Endothelial cell of umbilical vein (primary cell): Measurements from ENCODE around the gene GRAMD1A. TPM values are rescaled to one million over a fixed set of nuclear protein-coding genes. Genes with fewer than 3 reads are reported as not detected.

Experiments used
- BruUV-seq: library from RNA; stranded (reverse); fragments of 400-500 nt; replicated peaks from 2 replicates; lab custom pipeline; 2021; lab: Mats Ljungman, UMichigan
- CTCF ChIA-PET: fragments of 300-600, 350-600 bp; sonication (Branson Sonifier 250); formaldehyde crosslinking; loops from one replicate; lab custom pipeline; 2021; ENCODE audit warnings: antibody characterized with exemption, inconsistent platforms; lab: Charles Lee
- POLR2A ChIA-PET: fragments of 300-600, 350-600 bp; sonication (Branson Sonifier 250); formaldehyde crosslinking; loops from one replicate; lab custom pipeline; 2021; ENCODE audit warnings: antibody characterized with exemption, inconsistent platforms; lab: Charles Lee
- DNase-seq: peaks from one replicate; pipeline ENCODE4 v3.0.0-alpha.2; 2011; ENCODE audit warnings: low read depth, low spot score
- FAIRE-seq: peaks from 2 replicates; lab custom pipeline; 2011; peaks lifted over from hg19 to GRCh38; lab: Jason Lieb, UNC
- H2AFZ ChIP-seq: 2 replicates; pipeline ENCODE4 v1.6.0; 2012; ENCODE audit warnings: low read depth, low read length, control low read depth, inconsistent platforms
- H3K27ac ChIP-seq: 2 replicates; pipeline ENCODE4 v1.5.1; 2011; ENCODE audit warnings: low read depth, mild to moderate bottlenecking, control low read depth, low read length, moderate library complexity; ENCODE audit not compliant: insufficient read depth
- H3K27me3 ChIP-seq, 2 experiments: 2 replicates each; pipeline versions ENCODE4 v1.6.0 to v1.6.1; 2011; ENCODE audit warnings: low read length in 2 of 2, mixed read lengths in 1 of 2; ENCODE audit not compliant: control insufficient read depth in 2 of 2, insufficient read depth in 2 of 2
- H3K36me3 ChIP-seq, 2 experiments: 2 replicates in 1 of 2; 3 replicates in 1 of 2; pipeline ENCODE4 v1.5.1; 2011; ENCODE audit warnings: low read length in 2 of 2, mild to moderate bottlenecking in 1 of 2, moderate library complexity in 1 of 2; ENCODE audit not compliant: control insufficient read depth in 2 of 2, insufficient read depth in 2 of 2; ENCODE audit errors: extremely low read depth in 1 of 2
- H3K4me1 ChIP-seq: 3 replicates; pipeline ENCODE4 v1.5.1; 2011; ENCODE audit warnings: mild to moderate bottlenecking, low read length; ENCODE audit not compliant: control insufficient read depth, insufficient read depth; ENCODE audit errors: extremely low read depth
- H3K4me2 ChIP-seq: 2 replicates; pipeline ENCODE4 v1.6.1; 2011; ENCODE audit warnings: low read length, control low read depth, mixed read lengths; ENCODE audit not compliant: insufficient read depth
- H3K4me3 ChIP-seq, 3 experiments: fragments of 200-600 bp in 1 of 3; sonication (generic), shearing (Covaris generic) in 1 of 3; replicated peaks in 1 of 3; 2 replicates each; pipeline ENCODE4 v1.5.1; 2011 to 2016; ENCODE audit warnings: control low read depth in 3 of 3, low read length in 3 of 3, mild to moderate bottlenecking in 2 of 3, inconsistent platforms in 1 of 3, low read depth in 1 of 3, moderate library complexity in 1 of 3; ENCODE audit not compliant: insufficient read depth in 1 of 3
- H3K79me2 ChIP-seq: 2 replicates; pipeline ENCODE4 v1.6.0; 2012; ENCODE audit warnings: low read length, inconsistent platforms; ENCODE audit not compliant: control insufficient read depth, insufficient read depth
- H3K9ac ChIP-seq: replicated peaks from 2 replicates; pipeline ENCODE3; 2011; ENCODE audit warnings: low read length, control low read depth; ENCODE audit not compliant: insufficient read depth; ENCODE audit errors: extremely low read depth
- H3K9me1 ChIP-seq: replicated peaks from 3 replicates; pipeline ENCODE4 v1.6.0; 2011; ENCODE audit warnings: mild to moderate bottlenecking, low read length; ENCODE audit not compliant: control insufficient read depth, insufficient read depth; ENCODE audit errors: extremely low read depth
- H3K9me3 ChIP-seq: replicated peaks from 2 replicates; pipeline ENCODE4 v1.5.1; 2012; ENCODE audit warnings: low read length, inconsistent platforms; ENCODE audit not compliant: control insufficient read depth, insufficient read depth
- H4K20me1 ChIP-seq: replicated peaks from 2 replicates; pipeline ENCODE3; 2011; ENCODE audit warnings: mild to moderate bottlenecking, low read length; ENCODE audit not compliant: control insufficient read depth, insufficient read depth; ENCODE audit errors: extremely low read depth
- CTCF ChIP-seq, 2 donors: IDR thresholded peaks; 1 replicate in 1 of 2; 2 replicates in 1 of 2; pipeline ENCODE4 v1.5.1; 2011; ENCODE audit warnings: low read length in 2 of 2, mild to moderate bottlenecking in 2 of 2, moderate library complexity in 2 of 2, control low read depth in 1 of 2, inconsistent platforms in 1 of 2, low read depth in 1 of 2; ENCODE audit not compliant: insufficient read depth in 1 of 2; ENCODE audit errors: extremely low read depth in 1 of 2
- EZH2 ChIP-seq: IDR thresholded peaks from 2 replicates; pipeline ENCODE4 v1.6.1; 2012; ENCODE audit warnings: borderline replicate concordance, low read depth, mild to moderate bottlenecking, moderate library complexity, low read length, inconsistent platforms; ENCODE audit not compliant: severe bottlenecking
- FOS ChIP-seq: IDR thresholded peaks from 2 replicates; pipeline ENCODE4 v1.6.1; 2011; ENCODE audit warnings: mild to moderate bottlenecking, low read length, moderate library complexity, borderline replicate concordance; ENCODE audit not compliant: insufficient read depth
- GATA2 ChIP-seq: IDR thresholded peaks from 2 replicates; pipeline ENCODE4 v1.7.0; 2011; ENCODE audit warnings: low read depth, mild to moderate bottlenecking, moderate library complexity, mixed read lengths, low read length; ENCODE audit not compliant: insufficient read length, insufficient read depth
- JUN ChIP-seq: IDR thresholded peaks from 2 replicates; pipeline ENCODE4 v1.6.1; 2011; ENCODE audit warnings: borderline replicate concordance, low read depth; ENCODE audit not compliant: insufficient read length, insufficient read depth
- MYC ChIP-seq: IDR thresholded peaks from one replicate; pipeline ENCODE4 v1.6.1; 2011; ENCODE audit warnings: mild to moderate bottlenecking, low read depth, low read length
- POLR2A ChIP-seq: IDR thresholded peaks from 2 replicates; pipeline ENCODE4 v1.6.1; 2012; ENCODE audit warnings: low read depth, mild to moderate bottlenecking, control low read depth, low read length
- POLR2AphosphoS5 ChIP-seq: IDR thresholded peaks from 2 replicates; pipeline ENCODE4 v1.6.1; 2012; ENCODE audit warnings: low read depth, mild to moderate bottlenecking, control low read depth, low read length, moderate library complexity; ENCODE audit not compliant: insufficient read depth
- dilution Hi-C: fragments of 300-500 bp; cut with MboI; formaldehyde crosslinking; loops from one replicate; pipeline ENCODE4 v1.15.0; 2019; ENCODE audit warnings: low sequenced_read_pairs; ENCODE audit not compliant: extremely low pct_ligation_motif_present
- intact Hi-C: fragments of 100-400 bp; cut with micrococcal nuclease; formaldehyde crosslinking; loops from one replicate; pipeline ENCODE4 v1.10.0; 2022
- polyA plus RNA-seq, 4 experiments: library from polyadenylated mRNA; depleted of rRNA in 3 of 4; stranded (reverse) in 3 of 4; unstranded in 1 of 4; fragments of >200 nt; gene quantifications; 2 replicates each; pipeline versions ENCODE4 v1.2.1 to v1.2.3, GENCODE V29; 2011 to 2012; ENCODE audit warnings: missing spikeins in 1 of 4
- total RNA-seq: library from RNA; stranded (reverse); gene quantifications from 2 replicates; pipeline ENCODE4 v1.2.3, GENCODE V29; 2021
- TF ChIP-seq, protein P1 (sequence below): IDR thresholded peaks from 2 replicates; pipeline ENCODE4 v1.6.1; 2011; ENCODE audit not compliant: insufficient read depth, insufficient read length

Gene GRAMD1A
- total and polyA plus RNA-seq, 2 donors (not counting 3 experiments of a cell fraction or from before 2014, with no cell fraction given) = 127 to 130 TPM

DNA sequence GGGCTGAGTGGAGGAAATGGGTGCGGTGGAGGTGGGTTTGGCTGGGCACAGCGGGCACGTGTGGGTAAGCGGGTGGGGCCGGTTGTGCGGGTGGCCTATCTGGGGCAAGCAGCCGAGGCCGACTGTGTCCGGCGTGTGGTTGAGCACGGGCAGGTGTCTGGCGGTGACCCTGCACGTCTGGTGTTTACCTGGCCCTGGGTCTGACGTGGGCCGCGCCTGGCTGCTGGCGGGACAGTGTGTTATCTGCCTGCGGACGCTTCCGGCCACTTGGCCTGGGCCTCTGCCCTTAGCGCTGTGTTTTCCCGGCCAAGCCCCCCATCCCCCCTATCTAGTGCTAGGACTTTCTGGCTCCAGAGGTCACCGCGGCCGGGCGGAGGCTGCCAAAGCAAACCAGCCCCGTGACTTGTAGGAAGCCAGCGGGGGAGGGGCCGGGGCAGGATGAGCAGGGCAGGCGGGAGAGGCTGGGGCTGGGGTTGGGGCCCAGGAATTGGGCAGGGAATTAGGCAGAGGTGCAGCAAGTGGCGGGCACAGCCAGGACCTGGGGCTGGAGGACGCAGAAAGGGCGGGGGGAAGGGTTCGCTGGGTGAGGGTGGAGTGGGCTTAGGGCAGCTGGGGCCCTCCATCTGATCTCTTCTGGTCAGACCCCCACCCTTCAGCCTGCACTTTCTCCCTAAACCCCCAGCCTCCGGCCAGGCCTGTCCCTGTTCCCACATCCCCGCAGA lies 40.9 kb downstream of the GRAMD1A start:
- DNase-seq (peak; percentile 62), FAIRE-seq (peak; percentile 79)
- Histone ChIP-seq H3K4me2 (peak overlapping the region; percentile 12), H3K36me3 (no peaks in the 10 kb centered on the region), H3K79me2 (no peaks in the 10 kb centered on the region), H3K27me3 (no peaks in the 10 kb centered on the region), H3K9me1 (no peaks in the 10 kb centered on the region), H2AFZ (peak overlapping the region; percentile 66), H3K4me1 (peaks cover 25% of the 10 kb centered on the region), H3K9ac (no peak overlapping the region), H3K4me3 (no peak overlapping the region), H4K20me1 (no peaks in the 10 kb centered on the region), H3K27ac (no peak overlapping the region), H3K9me3 (no peaks in the 10 kb centered on the region)
- TF ChIP-seq POLR2AphosphoS5 (peak; percentile 41), GATA2 (peak; percentile 79), POLR2A (no peak)
- ChIA-PET POLR2A (no interaction called here), CTCF (no interaction called here)
- no TSS peak for BruUV-seq
- dilution Hi-C loops = no loop called here
- intact Hi-C loops = no loop called here

GRCh38 chr19:35041548-35042055 lies 41.5 kb downstream of the GRAMD1A start, which contains the start of gene HPN:
Gene HPN (plus strand): TSS chr19:35041721. CDS start chr19:35042507, 786 bp downstream.
- BruUV-seq = no TSS peak
- no peak for DNase-seq
- H3K9me1 ChIP-seq = no peaks in the 10 kb centered on the region
- no peak within 1 kb of the TSS for H3K4me3 ChIP-seq
- no peaks in the 10 kb centered on the region for H3K27me3 ChIP-seq
- no peak within 1 kb of the TSS for H3K9ac ChIP-seq
- H3K36me3 ChIP-seq = no peaks in the 10 kb centered on the region
- POLR2A ChIA-PET = no interaction called here
- TF ChIP-seq POLR2AphosphoS5 = no peak
- TF ChIP-seq, protein P1, sequence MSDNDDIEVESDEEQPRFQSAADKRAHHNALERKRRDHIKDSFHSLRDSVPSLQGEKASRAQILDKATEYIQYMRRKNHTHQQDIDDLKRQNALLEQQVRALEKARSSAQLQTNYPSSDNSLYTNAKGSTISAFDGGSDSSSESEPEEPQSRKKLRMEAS = no peak
- no peak for TF ChIP-seq EZH2
- no peak for TF ChIP-seq POLR2A
- no peak for TF ChIP-seq JUN
- no peak for TF ChIP-seq CTCF (IDR thresholded peaks at IDR 0.05; ENCODE audit: extremely low read depth in 1 of 2, insufficient read depth in 1 of 2, low read depth in 1 of 2, low read length in 2 of 2)
- TF ChIP-seq GATA2 = no peak
- TF ChIP-seq FOS = no peak
- no peak for TF ChIP-seq MYC
- no peaks in the 10 kb centered on the region for H4K20me1 ChIP-seq
- no peak for FAIRE-seq
- peak within 1 kb of the TSS; percentile 12 for H3K4me2 ChIP-seq
- CTCF ChIA-PET = interaction anchor here (3.2 kb wide), 1 partner anchor 13 kb away, joined by 35 read pairs; no protein-coding TSS in a partner anchor
- H3K27ac ChIP-seq = no peak within 1 kb of the TSS
- no peaks in the 10 kb centered on the region for H3K9me3 ChIP-seq
- peak within 1 kb of the TSS; percentile 66 for H2AFZ ChIP-seq
- dilution Hi-C loops (no loop called here), intact Hi-C loops (no loop called here)
- no peaks in the 10 kb centered on the region for H3K79me2 ChIP-seq
- peaks cover 25% of the 10 kb centered on the region for H3K4me1 ChIP-seq
